Raji (cell line): ENCODE data around the gene SARS2.

Experiments used
- POLR2A ChIP-seq: IDR thresholded peaks from 2 replicates; pipeline ENCODE4 v1.6.1; 2011; ENCODE audit warnings: low read depth, low read length, control low read depth; ENCODE audit not compliant: insufficient read depth

SARS2 gene

GRCh38 chr19:38930776-38931520, 385 bp upstream of the SARS2 start, which contains the start of gene MRPS12:
Gene MRPS12 (plus strand): TSS chr19:38930944. CDS start chr19:38931295, 351 bp downstream.
- peak; percentile 94 for TF ChIP-seq POLR2A

DNA sequence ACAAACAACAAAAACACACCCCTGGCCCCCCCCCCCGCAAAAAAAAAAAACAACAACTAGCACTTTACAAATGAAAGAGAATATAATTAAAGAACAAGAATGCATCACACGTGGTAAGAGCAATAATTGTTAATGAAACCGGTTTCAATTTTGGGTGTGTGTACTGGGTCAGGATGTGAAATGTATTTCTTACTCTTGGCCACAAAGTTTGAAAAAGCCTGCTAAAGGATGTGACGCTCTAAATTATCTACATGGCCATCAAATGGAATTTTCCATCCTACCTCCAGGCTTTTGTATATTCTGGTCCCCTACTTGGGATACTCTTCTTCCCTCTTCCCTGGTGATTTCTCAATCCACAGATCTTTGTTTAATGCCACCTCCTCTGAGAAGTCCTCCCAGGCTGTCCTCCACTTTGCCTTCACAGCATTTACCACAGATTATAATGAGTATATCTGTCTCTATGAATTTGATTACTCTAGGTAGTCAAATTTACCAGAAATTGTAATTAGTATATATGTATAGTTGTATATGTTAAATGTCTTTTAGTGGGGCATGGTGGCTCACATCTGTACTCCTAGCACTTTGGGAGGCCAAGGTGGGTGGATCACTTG, 2.1 kb downstream of the SARS2 start:
- TF ChIP-seq POLR2A: no peak

DNA sequence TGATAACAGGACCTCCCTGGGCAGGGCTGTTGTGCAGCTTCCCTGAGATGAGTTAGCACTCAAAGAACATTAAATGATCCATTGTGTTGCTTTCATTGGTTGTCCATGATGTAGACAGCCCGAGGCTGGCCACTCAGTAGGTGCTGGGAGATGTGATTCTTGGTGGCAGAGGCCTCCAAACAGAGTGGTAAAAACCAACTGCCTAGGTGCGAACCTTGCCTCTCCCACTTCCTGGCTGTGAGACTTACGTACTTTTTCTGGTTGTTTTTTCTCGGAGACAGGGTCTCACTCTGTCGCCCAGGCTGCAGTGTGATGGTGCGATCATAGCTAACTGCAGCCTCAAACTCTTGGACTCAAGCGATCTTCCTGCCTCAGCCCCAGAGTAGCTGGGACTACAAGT, 6.2 kb downstream of the SARS2 start:
- no peak for TF ChIP-seq POLR2A

- no peak for TF ChIP-seq POLR2A
Measured at GRCh38 chr19:38922482-38922881, 8.1 kb downstream of the SARS2 start.

DNA sequence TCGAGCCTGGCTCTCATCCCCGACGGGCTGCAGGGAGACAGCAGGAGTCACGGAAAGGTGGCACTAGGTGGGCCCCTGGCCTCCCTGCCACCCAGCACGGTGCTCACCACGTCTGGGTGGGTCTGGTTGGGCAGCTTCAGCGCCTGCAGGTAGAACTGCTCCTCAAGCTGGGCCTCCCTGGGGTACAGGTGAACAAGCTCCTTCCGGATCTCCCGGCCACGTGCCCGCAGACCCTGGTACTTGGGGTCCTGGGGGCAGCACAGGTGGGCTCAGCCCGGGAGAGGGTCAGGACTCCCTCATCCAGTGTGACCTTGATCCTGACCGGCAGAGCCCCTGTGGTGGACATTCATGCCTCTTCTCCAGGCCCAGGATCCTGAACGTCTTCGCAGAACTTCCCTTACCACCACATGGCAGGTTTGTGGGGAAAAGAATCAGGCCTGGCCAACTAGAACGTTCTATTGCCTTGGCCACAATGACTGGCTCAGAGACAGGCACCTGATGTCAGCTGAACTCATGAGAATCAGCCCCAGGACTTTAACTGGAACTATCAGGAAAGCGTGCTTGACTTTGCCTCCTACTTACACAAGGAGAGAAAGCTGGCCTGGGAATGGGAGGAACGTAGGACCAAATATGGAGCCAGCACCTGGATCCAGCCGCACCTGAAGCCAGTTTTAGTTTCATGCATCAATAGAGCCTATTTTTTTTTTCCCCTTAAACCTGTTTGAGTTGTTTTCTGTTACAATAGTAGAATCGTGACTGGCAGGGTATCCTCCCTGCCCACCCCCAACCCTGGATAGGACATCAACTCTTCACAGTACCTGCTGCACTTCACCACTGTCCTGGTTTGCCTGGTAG, 8.9 kb downstream of the SARS2 start:
- no peak for TF ChIP-seq POLR2A

GRCh38 chr19:38920602-38921419, 9.8 kb downstream of the SARS2 start:
- no peak for TF ChIP-seq POLR2A

DNA sequence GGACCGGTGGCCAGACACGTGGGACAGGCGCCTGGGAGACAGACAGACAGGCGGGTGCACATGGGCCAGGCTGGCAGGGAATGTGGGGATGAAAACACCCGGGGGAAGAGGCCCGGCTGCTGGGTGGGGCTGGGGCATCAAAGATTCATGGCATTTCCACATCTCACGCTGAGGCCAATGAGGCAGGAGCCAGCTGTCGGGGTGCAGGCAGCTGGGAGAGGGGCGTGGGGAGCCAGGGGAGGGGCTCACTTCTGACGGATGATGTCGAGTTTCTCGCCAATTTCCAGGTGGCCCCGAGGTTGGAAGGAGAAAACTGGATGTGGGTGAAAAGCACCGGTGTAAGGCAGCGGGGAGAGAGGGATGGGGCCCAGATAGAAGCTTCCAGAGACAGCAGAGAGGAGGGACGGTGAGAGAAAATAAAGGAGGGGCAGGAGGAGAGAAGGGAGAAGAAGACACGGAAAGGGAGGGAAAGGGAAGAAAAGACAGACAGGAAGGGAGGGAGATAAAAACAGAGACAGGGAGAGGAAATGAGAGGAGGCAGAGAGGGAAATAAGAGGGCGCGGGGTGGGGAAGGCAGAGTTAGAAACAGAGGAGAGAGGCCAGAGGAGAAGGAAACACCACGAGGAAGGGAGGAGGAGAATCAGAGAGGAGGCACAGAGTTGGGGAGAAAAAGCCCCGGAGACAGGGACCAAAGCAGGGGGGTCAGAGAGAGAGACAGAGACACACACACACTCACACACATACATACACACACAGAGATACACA, 10.5 kb downstream of the SARS2 start:
- no peak for TF ChIP-seq POLR2A

GRCh38 chr19:38918526-38918925, 12.0 kb downstream of the SARS2 start:
- TF ChIP-seq POLR2A: no peak

DNA sequence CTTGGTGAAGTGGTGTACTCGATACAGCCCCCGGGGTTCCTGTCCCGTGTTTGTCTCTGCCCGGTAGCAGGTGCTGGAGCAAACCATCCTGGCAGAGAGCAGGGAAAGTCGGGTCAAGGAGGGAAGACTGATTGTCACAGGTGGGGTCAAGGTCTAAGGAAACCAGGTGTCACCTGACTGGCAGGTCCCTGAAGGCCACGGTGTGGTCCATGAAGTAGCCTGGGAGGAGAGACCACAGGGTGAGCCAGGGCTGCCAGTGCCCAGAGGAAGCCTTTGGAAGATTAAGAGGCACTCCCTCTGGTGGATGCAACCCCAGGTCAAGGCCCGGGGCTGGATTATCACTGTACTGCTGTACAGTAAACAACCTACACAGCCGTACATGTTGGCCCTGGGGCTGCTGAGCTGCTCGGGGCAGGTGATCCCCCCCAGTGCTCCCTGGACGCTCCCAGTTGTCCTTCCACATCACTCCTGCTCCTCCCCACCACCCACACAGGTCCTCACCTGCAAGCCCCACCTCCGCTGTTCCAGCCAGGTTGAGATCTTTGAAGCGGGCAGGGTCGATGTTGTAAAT, 12.6 kb downstream of the SARS2 start:
- no peak for TF ChIP-seq POLR2A

DNA sequence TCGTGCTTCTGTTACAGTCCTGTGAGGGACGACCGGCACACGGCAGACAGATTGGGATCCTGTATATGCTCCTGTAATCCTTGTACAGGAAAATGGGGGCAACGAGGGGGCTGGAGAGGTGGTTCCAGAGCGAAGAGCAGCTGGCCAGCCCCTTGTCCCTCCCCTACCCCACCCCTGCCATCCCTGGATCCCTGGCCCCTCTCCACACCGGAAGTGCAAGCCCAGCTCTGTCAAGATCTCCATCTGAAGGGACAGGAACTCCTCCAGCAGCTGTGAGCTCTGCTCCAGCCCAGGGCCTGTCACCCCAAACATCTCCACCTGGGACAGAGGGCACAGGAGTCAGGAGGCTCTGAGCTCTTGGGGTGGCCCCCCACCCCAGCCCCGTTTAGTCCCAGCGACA, 13.0 kb downstream of the SARS2 start:
- TF ChIP-seq POLR2A: no peak

DNA sequence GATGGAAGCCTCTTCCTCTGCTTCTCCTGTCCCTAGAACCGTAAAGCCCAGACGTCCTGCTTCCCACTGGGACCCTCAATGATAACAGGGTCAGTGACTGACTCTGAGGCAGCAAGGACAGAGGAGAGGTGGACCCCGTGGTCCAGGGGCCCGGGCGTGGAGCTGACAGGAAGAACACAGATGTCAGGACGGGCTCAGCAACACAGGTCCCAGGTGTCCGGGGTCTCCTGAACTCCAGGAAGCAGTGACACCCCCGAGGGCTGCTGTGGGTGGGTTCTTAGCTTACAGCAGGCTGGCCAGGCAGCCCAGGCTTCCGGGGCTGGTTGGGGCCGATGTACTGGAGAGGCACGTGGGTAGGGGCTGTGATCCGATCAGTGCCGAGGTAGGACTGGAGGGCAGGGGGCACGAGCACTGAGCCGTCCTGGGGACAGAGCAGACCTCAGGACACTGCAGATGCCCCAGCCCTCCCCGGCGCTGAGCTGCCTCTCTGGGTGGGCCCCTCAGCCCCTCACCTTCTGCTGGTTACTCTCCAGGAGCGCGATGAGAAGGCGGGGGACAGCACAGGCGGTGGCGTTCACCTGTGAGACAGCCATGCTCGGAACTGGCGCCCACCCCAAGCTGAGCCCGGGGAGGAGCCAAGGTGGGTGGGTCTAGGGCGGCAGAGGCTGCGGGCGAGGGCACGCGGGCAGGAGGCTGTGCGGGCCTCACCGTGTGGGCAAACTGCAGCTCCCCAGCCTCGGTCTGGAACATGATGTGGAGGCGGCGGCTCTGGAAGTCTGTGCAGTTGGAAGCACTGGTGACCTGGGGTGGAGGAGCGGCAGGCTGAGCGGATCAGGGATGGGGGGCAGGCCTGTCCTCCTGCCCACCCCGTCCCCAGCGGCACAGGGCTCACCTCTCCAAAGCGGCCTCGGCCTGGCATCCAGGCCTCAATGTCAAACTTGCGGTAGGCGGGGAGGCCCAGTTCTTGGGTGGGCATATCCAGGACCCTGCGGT, 14.9 kb downstream of the SARS2 start:
- no peak for TF ChIP-seq POLR2A

GRCh38 chr19:38913958-38914357, 16.6 kb downstream of the SARS2 start:
- no peak for TF ChIP-seq POLR2A

DNA sequence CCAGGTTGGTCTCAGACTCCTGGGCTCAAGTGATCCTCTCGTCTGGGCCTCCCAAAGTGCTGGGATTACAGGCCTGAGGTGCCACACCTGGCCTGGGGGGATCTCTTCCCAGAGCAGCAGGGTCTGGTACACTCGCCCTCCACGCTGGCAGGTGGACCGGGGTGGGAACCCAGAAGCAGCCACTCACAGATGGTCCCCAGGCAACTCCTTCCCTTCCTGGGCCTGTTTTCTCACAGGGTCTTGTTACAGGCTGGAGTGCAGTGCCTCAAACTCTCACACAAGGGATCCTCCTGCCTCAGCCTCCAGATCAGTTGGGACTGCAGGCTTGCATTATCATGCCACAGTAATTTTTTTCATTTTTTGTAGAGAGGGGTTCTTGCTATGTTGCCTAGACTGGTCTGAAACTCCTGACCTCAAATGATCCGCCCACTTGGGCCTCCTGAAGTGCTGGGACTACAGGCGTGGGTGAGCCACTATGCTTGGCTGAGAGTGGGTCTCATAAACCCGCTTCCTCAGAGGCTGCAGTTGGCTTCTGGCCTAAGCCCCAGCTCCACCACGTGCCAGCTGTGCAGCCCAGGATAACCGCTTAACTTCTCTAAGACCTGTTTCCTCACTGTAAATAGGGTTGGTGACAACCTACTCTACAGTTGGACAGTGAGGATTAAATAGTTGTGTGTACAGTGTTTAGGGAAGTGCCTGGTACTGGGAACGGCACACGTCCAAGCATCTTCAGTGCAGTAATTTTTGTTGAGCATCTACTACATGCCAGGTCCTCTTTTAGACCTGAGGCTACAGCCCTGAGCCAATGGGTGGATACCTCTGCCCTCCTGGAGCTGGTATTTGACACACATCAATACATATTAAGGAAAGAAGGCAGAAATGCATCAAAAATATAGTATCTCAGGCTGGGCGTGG, 17.7 kb downstream of the SARS2 start:
- TF ChIP-seq POLR2A: no peak
